Measurements from ENCODE around the gene HIRA.

- TF ChIP-seq CTCF (IDR thresholded peaks at IDR 0.05) (no peak), POLR2A (IDR thresholded peaks at IDR 0.05) (no peak)
These were observed 80.6 kb downstream of the HIRA start for GRCh38 chr22:19350947-19351346.
